K562 (cell line): ENCODE results near the gene ELK1. TPM values are rescaled to one million over a fixed set of nuclear protein-coding genes. Genes with fewer than 3 reads are reported as not detected.

Source experiments
- ARHGAP35 ChIP-seq: fragments of 450-650 bp; IDR thresholded peaks from 2 replicates; pipeline ENCODE4 v1.6.1; 2018; ENCODE audit not compliant: partially characterized antibody
- ATF1 ChIP-seq, 2 experiments: fragments of 450-650 bp in 1 of 2; IDR thresholded peaks; 2 replicates each; pipeline ENCODE4 v1.6.1; 2016; ENCODE audit warnings: missing compliant biosample characterization in 1 of 2, missing genetic modification characterization in 1 of 2
- ATF4 ChIP-seq: fragments of 450-650 bp; formaldehyde crosslinking; IDR thresholded peaks from 2 replicates; pipeline ENCODE4 v1.4.0; 2022; ENCODE audit warnings: mild to moderate bottlenecking, moderate library complexity
- BRF1 ChIP-seq: IDR thresholded peaks from 3 replicates; pipeline ENCODE4 v1.6.1; 2011; ENCODE audit warnings: borderline replicate concordance, mild to moderate bottlenecking; ENCODE audit not compliant: insufficient read length; ENCODE audit errors: extremely low read depth
- CGGBP1 ChIP-seq: fragments of 250-450 bp; sonication (Bioruptor Pico); IDR thresholded peaks from 2 replicates; pipeline ENCODE4 v1.9.0; 2021; ENCODE audit warnings: mild to moderate bottlenecking
- CUX1 ChIP-seq: fragments of 200-800 bp; sonication (Bioruptor generic); IDR thresholded peaks from 2 replicates; pipeline ENCODE4 v1.6.1; 2016; ENCODE audit warnings: missing genetic modification characterization, missing compliant biosample characterization
- HDGF ChIP-seq: fragments of 450-650 bp; IDR thresholded peaks from 2 replicates; pipeline ENCODE4 v1.6.1; 2016
- HLTF ChIP-seq: fragments of 450-650 bp; IDR thresholded peaks from 2 replicates; pipeline ENCODE4 v1.6.1; 2016
- HMGN3 ChIP-seq: IDR thresholded peaks from 2 replicates; pipeline ENCODE4 v1.6.1; 2011; ENCODE audit warnings: borderline replicate concordance, low read depth, mild to moderate bottlenecking, mixed read lengths, low read length; ENCODE audit not compliant: insufficient read length; ENCODE audit errors: extremely low read depth
- MTA1 ChIP-seq: fragments of 450-650 bp; IDR thresholded peaks from 2 replicates; pipeline ENCODE4 v1.6.1; 2017; ENCODE audit warnings: borderline replicate concordance
- SNRNP70 ChIP-seq: fragments of 200-400 bp; formaldehyde crosslinking; optimal IDR thresholded peaks from 2 replicates; pipeline ENCODE3; 2017; ENCODE audit warnings: low read depth, low read length
- STAT5A ChIP-seq: IDR thresholded peaks from 2 replicates; pipeline ENCODE4 v1.6.1; 2012; ENCODE audit warnings: low read length, inconsistent platforms, borderline replicate concordance
- TBP ChIP-seq: optimal IDR thresholded peaks from 2 replicates; pipeline ENCODE3; 2011; ENCODE audit warnings: low read depth, low read length, improper control_type of control experiment
- TCF3 ChIP-seq: sonication (generic); formaldehyde crosslinking; IDR thresholded peaks from 2 replicates; pipeline ENCODE4 v1.4.0; 2020; ENCODE audit warnings: mild to moderate bottlenecking, missing genetic modification reagents
- TEAD1 ChIP-seq, 2 experiments: fragments of 450-650 bp in 1 of 2; sonication (generic) in 1 of 2; formaldehyde crosslinking; IDR thresholded peaks; 2 replicates each; pipeline versions ENCODE4 v1.4.0 to v1.8.0; 2020 to 2022; ENCODE audit warnings: mild to moderate bottlenecking in 2 of 2, missing genetic modification reagents in 1 of 2
- TRIM25 ChIP-seq: fragments of 450-650 bp; IDR thresholded peaks from 2 replicates; pipeline ENCODE4 v1.7.0; 2016; ENCODE audit warnings: borderline replicate concordance
- YY1 ChIP-seq, 3 experiments: IDR thresholded peaks; 2 replicates each; pipeline ENCODE4 v1.6.1; 2011; ENCODE audit warnings: low read length in 2 of 3, mild to moderate bottlenecking in 2 of 3, moderate library complexity in 2 of 3, borderline replicate concordance in 1 of 3, control low read depth in 1 of 3, low read depth in 1 of 3; ENCODE audit not compliant: insufficient read depth in 3 of 3, insufficient replicate concordance in 2 of 3, control insufficient read depth in 1 of 3, insufficient read length in 1 of 3; ENCODE audit errors: extremely low read depth in 1 of 3
- ZNF780A ChIP-seq: fragments of 250-450 bp; sonication (Bioruptor Pico); IDR thresholded peaks from 2 replicates; pipeline ENCODE4 v1.5.0; 2021; ENCODE audit warnings: mild to moderate bottlenecking
- ZZZ3 ChIP-seq: fragments of 450-650 bp; IDR thresholded peaks from 2 replicates; pipeline ENCODE4 v1.6.1; 2016; ENCODE audit warnings: antibody characterized with exemption, mild to moderate bottlenecking, moderate library complexity
- polyA plus RNA-seq, 8 experiments: library from polyadenylated mRNA; depleted of rRNA in 4 of 8; stranded (reverse) in 5 of 8; unstranded in 3 of 8; fragments of >200 nt; fragmentation: Nextera tagmentation in 2 of 8; fragmentation: Illumina TruSeq in 1 of 8; extraction: Ambion mirVana in 2 of 8; extraction: Trizol in 1 of 8; gene quantifications; 2 replicates each; pipeline versions ENCODE4 v1.2.1 to v1.2.3, GENCODE V29; 2011 to 2014; ENCODE audit warnings: inconsistent platforms in 1 of 8, missing spikeins in 1 of 8
- total RNA-seq, 7 experiments: library from RNA; depleted of rRNA in 6 of 7; stranded (reverse); fragments of >200 nt in 6 of 7; fragmentation: Illumina TruSeq in 2 of 7; extraction: Trizol in 2 of 7; gene quantifications; 2 replicates each; pipeline versions ENCODE4 v1.2.1 to v1.2.3, GENCODE V29; 2011 to 2021; ENCODE audit warnings: low replicate concordance in 1 of 7

The ELK1 gene
- total and polyA plus RNA-seq, 9 of the 15 experiments (the other 6 are each of a cell fraction or from before 2014, with no cell fraction given), result 4.4 to 74.9 (median 26.5) TPM

- TF ChIP-seq TRIM25 (no peak), TCF3 (0 out of 2 replicates have a peak, but pooled peaks have one; percentile 1), ARHGAP35 (no peak), HDGF (no peak), STAT5A (no peak), SNRNP70 (no peak), TBP (peak; percentile 39), ATF1 (CRISPR knock-in tag; IDR thresholded peaks at IDR 0.05) (peak; percentile 88; the same call in 1 of the 2 replicates), ATF1 (tag; IDR thresholded peaks at IDR 0.05) (peak; percentile 99), YY1 (IDR thresholded peaks at IDR 0.05; ENCODE audit: borderline replicate concordance in 1 of 3, control insufficient read depth in 1 of 3, extremely low read depth in 1 of 3, insufficient read depth in 3 of 3, insufficient read length in 1 of 3, insufficient replicate concordance in 2 of 3, low read depth in 1 of 3, low read length in 2 of 3) (peak in 2 of 3 experiments; percentile 54 to 81), ZNF780A (no peak), ATF4 (no peak), CGGBP1 (CRISPR knock-in tag) (no peak), TEAD1 (CRISPR knock-in tag; IDR thresholded peaks at IDR 0.05) (no peak; a peak in 1 of 4 replicates), HLTF (no peak), CUX1 (no peak), HMGN3 (no peak), MTA1 (peak; percentile 98), ZZZ3 (no peak), BRF1 (no peak)
Observed at GRCh38 chrX:47658684-47659420, 8.5 kb upstream of the ELK1 start, which contains the start of gene UXT (continued).
